AG08396 (cell line): Measurements from ENCODE around the gene JADE3.

ENCODE experiments used
- DNase-seq: peaks from one replicate; pipeline ENCODE4 v3.0.0; 2012; ENCODE audit warnings: low spot score, mixed read lengths

The JADE3 gene

DNA sequence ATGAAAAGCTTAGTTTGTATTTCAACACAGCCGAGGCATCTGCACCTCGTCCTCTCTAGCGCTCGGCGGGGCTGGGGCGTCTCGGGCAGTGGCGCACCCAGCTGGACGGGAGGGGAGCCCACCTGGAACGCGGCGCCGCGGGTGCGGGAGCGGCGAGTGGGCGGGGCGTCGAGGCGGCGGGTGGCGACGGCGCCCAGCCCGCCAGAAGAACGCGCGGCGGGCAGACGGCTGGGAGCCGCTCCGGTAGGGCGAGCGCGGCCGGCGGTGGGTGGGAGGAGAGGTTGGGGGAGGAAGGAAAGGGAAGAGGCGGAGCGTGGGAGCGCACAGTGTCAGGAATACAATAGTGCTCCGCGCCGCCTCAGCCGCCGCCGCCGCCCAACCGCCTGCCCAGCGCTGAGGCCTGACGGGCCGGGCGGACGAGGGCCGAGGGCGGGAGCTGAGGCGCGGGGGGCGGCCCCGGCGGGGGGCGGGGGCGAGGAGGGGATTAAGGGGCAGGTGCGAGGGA lies at the start of gene JADE3:
Gene JADE3, plus strand, starts transcription at position 324 of the 505 bp plus-strand sequence. CDS start 72,474 bp downstream, outside the sequence.
- DNase-seq, result peak; percentile 81

DNA sequence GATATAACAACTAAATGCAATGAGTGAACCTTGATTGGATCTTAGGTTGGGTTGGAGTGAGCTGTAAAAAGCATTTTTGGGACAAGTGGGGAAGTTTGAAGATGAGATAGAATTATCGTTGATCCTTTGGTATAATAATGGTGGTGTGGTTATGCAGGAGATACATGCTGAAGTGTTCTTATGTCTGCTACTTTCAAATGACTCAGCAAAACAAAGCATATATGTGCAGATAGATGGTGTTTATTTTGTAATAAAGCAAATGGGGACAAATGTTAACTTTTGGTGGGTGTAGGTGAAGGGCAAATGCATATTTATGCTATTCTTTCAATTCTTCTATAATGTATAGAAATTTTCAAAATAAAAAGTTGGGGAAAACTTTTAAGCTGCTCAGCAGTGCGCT lies 49.1 kb upstream of the JADE3 start:
- DNase-seq, result no peak

DNA sequence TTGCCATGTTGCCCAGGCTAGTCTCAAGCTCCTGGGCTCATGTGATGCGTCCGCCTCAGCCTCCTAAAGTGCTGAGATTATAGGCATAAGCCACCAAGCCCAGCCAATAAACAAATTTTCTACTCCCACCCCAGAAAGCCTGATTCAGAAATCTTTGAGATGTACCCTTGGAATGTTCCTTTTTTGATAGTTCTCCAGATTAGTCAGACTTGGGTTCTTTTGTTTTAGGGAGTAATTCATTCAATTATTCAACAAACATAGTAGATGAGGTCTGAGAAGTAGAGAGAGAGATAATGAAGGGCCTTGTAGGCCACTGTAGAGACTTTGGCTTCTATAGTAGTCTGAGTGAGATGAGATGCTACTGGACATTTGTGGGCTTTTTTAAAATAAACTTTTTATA lies 47.6 kb upstream of the JADE3 start:
- no peak for DNase-seq

DNA sequence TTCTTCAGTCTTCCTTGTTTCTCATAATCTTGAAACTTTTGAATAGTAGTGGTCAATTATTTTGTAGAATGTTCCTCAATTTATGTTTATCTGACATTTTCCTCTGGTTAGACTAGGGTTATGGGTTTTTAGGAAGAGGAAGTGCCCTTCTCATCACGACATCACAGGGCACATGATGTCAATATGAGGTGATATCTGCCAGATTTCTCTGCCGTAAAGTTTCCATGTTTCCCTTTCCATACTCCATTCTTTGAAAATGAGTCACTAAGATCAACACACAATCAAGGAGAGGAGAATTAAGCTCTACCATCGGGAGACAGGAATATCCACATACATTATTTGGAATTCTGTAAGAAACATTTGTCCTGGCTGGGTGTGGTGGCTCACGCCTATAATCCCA lies 46.9 kb upstream of the JADE3 start:
- peak; percentile 23 for DNase-seq

DNA sequence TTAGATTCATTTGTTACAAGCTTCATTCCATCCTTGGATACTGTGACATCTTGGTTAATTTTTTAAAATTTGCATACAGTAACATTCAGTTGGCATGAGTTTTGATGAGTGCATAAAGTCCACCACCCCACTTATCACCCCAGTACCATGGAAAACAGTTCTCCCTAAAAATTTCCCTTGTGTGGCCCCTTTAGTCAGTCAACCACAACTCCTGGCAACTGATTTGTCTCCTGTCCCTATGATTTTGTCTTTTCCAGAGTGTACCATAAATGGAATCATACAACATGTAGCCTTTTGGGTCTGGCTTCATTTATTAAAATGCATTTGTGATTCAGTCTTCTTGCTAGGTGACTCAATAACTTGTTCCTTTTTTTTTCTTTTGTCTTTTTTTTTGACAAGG lies 45.5 kb upstream of the JADE3 start:
- DNase-seq, result no peak

DNA sequence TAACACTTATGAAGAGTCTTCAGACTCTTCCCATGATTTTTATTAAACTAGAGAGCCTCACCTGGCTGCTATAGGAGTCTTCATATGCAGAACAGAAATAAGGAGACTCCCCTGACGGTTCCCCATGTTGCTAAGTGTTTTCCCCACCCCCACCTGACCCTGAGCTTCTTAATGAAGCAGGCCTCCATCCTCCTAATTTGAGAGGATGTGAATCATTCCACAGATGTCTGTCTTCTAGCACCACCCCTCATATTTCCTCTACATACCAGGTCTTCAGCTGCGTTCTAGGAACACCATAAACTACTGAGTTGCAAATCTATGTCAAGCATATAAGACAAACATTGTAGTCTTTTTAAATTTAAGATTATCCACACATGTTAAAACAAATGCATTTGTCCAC lies 38.5 kb upstream of the JADE3 start:
- DNase-seq, result no peak

DNA sequence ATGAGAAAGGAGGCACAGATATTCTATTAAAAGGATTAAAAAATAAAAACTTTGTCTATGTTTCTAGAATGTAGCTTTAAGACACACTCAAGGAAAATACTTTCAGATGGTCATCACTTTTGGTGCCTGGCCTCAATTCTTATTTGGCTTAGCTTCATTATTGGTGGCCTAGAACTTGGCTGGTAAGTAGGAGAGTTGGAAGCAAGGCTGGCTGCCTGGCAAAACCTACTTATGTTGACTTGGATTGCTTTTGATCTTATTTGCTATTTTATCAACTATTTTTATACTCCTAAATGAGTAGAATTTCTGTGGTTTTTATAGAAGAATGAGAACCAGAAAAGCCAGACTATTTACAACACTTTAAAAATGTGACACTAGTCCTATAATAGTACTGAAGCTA lies 35.3 kb upstream of the JADE3 start:
- DNase-seq, result no peak

DNA sequence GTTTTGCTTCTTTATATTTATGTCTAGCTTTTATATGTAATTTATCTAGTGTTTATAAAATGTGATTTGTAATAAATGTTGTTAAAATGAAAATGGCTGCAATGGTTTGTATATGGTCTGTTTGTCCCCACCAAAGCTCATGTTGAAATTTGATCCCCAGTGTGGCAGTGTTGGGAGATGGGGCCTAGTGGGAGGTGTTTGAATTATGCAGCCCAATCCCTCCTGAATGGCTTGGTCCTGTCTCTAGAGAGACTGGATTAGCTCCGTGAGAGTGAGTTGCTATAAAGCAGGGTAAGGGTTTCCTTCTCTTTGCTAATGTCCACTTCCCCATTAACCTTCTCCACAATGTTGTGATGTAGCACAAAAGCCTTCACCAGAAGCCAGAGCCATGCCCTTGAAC lies 30.0 kb upstream of the JADE3 start:
- no peak for DNase-seq

DNA sequence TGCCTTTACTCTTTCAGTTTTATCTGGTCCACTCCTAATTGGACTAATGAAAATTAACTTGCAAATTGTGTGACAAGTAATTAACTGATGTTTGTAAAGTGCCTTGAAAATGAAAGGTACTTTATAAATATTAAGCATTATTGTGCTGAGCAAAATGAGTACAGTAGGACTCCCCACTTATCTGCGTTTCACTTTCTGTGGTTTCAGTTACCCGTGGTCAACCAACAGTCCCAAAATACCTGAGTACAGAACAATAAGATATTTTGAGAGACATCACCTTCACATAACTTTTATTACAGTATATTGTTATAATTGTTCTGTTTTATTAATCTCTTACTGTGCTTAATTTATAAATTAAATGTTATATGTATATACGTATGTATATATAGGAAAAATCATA lies 27.4 kb upstream of the JADE3 start:
- DNase-seq, result no peak

DNA sequence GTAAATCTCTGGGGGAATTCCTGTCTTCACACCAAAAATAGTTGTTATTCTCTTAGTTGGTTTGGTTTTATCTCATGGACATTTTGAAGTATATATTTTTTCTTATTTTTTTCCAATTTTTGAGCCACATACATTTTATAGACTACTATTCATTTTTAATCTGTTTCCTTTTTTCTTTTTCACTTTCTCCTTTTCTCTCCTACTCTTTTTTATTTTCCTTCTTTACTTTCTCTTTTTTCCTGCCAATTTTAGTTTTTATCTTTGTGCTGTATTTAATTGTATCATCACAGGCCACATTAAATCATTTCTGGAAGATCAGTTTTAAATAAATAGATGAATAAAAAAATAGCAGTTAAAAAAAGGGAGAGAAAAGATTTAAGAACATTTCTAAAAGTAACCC lies 14.0 kb upstream of the JADE3 start:
- no peak for DNase-seq

DNA sequence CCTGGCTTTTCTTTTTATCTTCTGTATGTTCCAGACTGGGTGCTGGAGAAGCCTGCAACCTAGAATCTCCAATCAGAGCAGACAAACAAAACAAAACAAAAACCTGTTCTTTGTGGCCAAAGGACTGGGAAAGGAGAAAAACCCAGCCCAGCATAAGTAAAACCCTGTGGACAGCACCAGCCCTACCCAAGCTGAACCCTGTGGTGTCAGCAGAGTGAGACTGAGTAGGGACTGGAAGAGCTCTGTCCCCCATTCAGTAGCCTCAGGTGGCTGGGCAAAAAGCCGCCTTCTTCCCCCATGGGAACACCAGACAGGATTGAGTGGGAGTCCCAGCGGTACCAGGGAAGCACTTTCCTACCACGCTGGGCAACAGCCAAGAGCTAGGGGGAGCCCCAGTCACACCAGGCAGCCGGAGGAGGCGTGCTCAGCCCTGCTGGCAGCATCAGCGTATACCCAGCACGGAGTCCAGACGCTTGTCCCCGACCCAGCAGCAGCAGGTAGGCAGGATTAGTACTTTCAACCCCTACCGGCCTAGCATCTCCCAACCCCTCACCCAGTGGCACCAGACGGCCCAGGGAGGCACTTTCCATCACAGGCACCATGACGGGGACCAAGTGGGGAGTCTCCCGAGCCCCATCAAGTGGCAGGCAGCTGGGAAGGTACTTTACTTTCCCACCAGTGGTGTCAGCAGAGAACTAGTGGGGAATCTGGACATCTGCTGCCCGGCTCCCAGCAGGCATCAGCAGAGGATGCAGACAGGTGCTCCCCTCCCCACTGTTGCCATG lies 8.6 kb upstream of the JADE3 start:
- DNase-seq, result peak; percentile 82

DNA sequence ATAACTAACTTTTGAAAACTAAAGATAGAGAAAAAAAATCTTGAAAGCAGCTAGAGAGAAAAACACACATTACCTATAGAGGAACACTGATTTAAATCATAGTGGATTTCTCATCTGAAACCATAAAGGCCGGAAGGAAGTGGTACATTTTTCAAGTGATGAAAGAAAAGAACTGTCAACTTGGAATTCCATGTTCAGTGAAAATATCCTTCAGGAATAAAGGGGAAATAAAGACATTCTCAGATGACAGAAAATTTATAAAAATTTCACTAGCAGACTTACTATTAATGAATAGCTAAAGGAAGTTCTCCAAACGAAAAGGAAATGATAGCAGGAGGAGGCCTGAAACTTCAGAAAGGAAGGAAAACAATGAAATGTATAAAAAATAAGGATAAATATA lies 7.6 kb upstream of the JADE3 start:
- no peak for DNase-seq

DNA sequence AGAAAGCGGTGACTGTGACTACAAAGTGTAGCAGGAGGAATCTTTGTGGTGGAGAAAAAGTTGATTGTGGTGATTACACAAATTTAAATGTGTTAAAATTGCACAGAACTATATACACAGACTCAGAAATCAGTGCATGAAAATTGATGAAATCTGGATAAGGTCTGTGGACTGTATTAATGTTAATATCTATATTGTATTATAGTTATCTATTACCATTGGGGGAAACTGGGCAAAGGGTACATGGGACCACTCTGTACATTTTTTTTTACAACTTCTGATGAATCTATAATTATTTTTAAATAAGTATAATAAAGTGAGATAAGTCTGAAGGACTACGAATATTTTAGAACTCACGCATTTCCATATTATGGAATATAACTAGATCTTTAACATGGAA lies 1.8 kb upstream of the JADE3 start:
- DNase-seq, result no peak

DNA sequence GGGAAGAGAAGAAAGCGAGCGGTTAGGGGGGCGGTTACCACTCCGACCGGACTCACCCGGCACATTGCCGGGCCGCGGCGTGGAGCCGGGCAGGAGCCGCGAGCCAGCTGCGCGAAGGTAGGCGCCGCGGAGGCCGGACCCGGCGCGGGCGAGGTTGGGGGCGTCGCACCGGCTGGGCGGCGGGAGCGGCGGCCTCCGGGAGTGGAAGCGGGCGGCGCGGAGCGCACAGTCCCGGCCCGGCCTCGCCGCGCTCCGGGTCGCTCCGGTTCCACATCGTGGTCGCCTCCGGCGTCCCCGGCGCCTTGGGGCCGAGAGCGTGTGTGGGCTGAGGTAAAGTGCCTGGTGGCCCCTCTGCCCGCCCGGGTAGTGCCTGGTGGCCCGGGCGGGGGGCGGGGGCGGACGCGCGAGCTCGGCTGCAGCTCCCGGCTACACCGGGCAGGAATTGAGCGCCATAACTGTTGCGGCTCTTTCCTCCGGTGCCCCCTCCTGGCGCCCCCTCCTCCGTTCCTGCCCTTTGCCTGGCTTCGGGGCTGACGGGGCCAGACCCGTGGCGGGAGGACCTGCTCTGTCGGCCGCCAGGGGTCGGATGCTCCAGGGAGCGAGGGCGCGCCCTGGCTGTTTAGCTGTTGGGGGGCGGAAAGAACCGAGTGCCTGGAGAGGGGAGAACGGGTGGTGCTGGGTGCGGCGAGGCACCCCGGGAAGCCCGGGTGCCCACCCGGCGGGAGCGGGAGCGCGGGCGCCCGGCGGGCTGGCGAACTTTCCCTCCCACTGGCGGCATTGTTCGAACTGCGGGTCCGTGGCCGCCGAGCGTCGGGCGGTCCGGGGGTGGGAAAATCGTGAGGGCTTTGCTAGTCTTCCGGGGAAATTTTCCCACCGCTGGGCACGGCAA lies 626 bp downstream of the JADE3 start:
- peak; percentile 76 for DNase-seq

DNA sequence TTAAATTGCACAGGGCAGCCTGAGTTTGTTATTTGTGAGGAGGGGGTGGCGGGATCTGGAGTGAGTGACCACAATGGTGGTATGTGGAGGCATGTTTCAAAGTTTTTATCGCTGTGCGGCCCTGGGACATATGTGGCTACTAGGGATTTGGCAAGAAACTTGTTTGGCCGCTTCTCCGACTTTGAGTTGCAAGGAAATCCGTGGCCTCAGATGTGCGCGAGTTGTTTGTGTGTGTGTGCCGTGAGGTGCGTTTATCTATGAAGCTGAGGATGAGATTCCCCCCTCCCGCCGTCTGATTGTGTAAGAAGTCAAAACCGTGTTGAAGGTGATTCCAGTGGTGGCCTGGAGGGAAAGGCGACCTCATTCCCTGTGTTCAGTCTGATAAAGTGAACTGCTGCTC lies 1.4 kb downstream of the JADE3 start:
- peak; percentile 9 for DNase-seq

DNA sequence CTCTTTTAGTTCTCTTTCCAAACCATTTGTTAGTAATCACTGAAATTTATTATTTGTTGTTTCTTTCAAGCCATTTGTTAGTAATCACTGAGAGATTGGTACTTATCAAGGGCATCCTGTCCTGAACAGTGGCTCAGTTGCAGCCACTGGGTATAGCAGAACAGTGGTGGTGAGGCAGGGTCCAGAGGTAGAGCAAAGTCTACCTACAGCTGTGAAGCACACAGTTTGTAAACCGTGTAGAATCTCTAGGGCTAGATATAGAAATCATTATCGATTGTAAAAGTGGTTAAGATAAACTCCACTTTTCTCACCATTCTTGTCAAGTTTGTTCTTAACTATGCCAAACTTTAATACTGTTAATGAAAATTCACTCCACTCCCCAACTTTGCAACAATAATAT lies 4.1 kb downstream of the JADE3 start:
- no peak for DNase-seq

DNA sequence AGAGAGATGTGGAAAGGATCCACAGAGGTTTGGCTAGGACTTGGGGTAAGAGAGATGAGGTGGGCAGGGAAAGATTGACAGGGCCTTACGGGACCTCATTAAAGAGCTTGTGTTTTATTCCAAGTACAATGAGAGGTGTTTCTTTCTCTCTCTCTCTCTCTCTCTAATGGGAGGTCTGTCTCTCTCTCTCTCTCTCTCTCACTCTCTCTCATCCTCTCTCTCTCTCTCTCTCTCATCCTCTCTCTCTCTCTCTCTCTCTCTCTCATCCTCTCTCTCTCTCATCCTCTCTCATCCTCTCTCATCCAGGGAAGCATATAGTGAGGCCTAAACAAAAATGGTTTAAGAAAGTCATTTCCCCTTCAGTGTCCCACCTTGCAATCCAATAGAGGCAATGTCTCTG lies 5.4 kb downstream of the JADE3 start:
- DNase-seq, result no peak

DNA sequence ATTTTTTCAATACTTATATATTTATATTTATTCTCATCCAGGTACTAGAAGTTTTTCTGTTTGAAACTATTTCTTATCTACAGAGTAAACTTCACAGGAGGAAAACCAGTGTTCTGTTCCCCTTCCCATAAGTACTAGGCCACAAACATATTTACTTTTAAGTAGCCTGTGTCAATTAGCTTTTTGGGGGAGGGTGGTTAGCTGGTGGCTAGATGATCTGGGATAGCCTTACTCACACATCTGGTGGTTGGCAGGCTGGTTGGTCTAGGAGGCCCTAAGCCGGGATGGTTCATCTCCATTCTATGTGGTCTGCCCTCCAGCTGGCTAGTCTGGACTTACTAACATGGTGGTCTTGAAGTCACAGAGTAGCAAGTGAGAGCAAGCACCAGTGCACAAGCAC lies 6.2 kb downstream of the JADE3 start:
- no peak for DNase-seq

DNA sequence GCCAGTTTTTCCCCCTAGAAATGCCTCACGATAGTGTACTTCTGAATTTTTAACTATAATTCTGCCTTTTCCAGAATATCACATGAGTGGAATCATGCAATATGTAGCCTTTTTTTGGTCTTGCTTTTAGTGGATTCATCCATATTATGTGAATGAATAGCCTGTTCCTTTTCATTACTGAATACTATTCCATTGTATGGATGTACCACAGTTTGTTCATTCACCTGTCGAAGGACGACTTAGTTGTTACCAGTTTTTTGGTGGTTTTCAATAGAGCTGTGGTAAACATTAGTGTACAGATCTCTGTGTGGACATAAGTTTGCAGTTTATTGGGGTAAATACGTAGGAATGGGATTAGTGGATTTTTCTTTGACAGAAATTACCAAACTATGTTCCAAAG lies 8.0 kb downstream of the JADE3 start:
- DNase-seq, result no peak

DNA sequence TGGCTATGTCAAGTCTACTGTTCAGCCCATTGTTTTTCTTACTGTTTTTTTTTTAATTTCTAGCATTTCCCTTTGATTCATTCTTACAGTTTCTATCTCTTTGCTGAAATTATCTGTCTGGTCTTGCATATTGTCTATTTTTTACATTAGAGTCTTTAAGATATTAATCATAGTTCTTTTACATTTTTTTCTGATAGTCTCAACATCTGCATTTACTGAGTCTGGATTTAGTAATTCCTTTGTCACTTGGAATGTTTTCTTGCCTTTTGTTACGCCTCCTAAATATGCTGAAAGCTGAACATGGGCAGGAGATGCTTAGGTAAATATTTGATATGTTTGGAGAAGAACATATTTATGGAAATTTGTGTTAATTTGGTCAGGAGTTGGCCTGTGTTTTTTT lies 10.4 kb downstream of the JADE3 start:
- no peak for DNase-seq

DNA sequence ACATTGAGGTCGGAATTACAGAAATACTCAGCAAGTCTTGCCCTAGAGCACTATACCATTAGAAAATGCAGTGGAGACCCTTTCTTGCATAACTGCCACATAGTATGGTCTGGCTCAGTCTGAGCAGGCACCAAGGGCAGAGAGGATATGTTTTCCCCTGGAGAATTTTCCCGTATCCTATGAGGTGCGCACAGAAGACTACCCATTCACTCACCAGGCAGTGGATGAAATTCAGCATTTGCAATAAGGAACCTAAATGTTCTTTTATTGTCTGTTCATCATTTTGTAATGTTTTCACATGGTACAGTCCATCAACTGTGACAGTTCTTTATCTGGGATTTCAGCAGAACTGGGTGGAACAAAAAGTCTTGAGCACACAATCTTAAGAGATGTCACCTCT lies 15.5 kb downstream of the JADE3 start:
- DNase-seq, result no peak

DNA sequence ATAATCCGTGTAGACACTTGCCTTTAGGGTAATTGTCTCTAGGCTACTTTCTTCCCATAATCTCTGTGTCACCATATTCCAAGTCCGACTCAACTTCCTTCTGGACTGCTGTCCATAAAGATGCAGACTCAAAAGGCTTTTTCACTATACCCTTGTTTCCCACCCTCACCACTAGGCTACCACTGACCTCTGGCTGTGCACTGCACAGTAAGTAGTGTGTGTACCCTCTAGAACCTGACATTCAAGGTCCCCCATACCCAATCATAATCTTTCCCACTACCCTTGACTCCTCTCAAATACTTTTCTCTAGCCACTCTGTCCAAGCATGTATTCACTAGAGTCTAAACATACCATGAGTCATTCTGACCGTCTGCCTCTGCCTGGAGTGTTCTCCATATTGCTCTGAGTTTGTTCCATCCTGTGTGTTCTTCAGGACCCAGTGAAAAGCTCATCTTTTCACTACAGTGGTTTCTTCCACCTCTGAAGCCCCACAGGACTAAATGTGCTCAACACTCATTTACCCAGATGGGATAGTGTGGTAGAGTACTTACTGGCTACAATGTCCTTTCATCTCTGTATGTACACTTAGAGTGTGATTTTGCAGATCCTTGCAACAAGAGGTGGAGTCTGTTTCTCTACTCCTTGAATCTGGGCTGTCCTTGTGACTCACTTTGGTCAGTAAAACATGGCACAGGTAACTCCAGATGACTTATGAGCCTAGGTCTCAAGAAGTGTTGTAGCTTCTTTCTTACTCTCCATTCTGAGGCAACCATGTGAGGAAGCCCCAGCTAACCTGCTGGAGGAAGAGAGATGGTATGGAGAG lies 17.4 kb downstream of the JADE3 start:
- DNase-seq, result peak; percentile 23
